Measurements from ENCODE around the gene DRP2. TPM values are rescaled to one million over a fixed set of nuclear protein-coding genes. Genes with fewer than 3 reads are reported as not detected.
A peak's percentile ranks its signal among the peaks of the same experiment; 100 is the strongest.

DRP2 gene
- total RNA-seq, 2 experiments from 2014 or later, result not detected

- no peak overlapping the region for H3K4me3 ChIP-seq (ENCODE audit: low read length)
- Mint-ChIP-seq H3K4me1 (ENCODE audit: low read depth) (peaks cover 12% of the 10 kb centered on the region), H3K27me3 (no peaks in the 10 kb centered on the region), H3K27ac (no peak overlapping the region), H3K4me3 (no peak overlapping the region), H3K9me3 (no peaks in the 10 kb centered on the region), H3K36me3 (ENCODE audit: low read depth) (no peaks in the 10 kb centered on the region)
- intact Hi-C loops (cut with DNase I, micrococcal nuclease), result loop anchor here (2.0 to 10.0 kb wide), 3 partner anchors 314 to 524 kb away; no protein-coding TSS in a partner anchor
- peaks cover 4% of the 10 kb centered on the region for H3K4me1 ChIP-seq (ENCODE audit: insufficient read depth, low read length)
- H3K9me3 ChIP-seq (ENCODE audit: control insufficient read depth in 1 of 2, insufficient read depth in 1 of 2, low read length in 2 of 2), result no peaks in the 10 kb centered on the region
- peak in 1 of 14 experiments; percentile 1 for DNase-seq
- no peak overlapping the region for H3K27ac ChIP-seq (ENCODE audit: low read depth in 1 of 2, low read length in 2 of 2)
- POLR2A ChIA-PET, result no interaction called here
- H3K36me3 ChIP-seq (ENCODE audit: insufficient read depth, low read length), result no peaks in the 10 kb centered on the region
- no peak for ATAC-seq (ENCODE audit: poor library complexity)
- CTCF ChIA-PET, result no interaction called here
- no peaks in the 10 kb centered on the region for H3K27me3 ChIP-seq (ENCODE audit: control insufficient read depth in 1 of 2, insufficient read depth in 2 of 2, low read length in 2 of 2)
- TF ChIP-seq CTCF (IDR thresholded peaks at IDR 0.05), result no peak
Measured at GRCh38 chrX:101208152-101208905, 11.3 kb upstream of the DRP2 start.

- intact Hi-C loops (cut with DNase I, micrococcal nuclease), result no loop called here
- H3K27me3 Mint-ChIP-seq, result no peaks in the 10 kb centered on the region
Measured at GRCh38 chrX:101210630-101211029, 9.0 kb upstream of the DRP2 start.

GRCh38 chrX:101217689-101218088 lies 1.9 kb upstream of the DRP2 start:
- no peak for ATAC-seq (ENCODE audit: poor library complexity)
- ChIA-PET CTCF (no interaction called here), POLR2A (no interaction called here)

More at GRCh38 chrX:101210630-101211029, 9.0 kb upstream of the DRP2 start:
- Histone ChIP-seq H3K27me3 (ENCODE audit: control insufficient read depth in 1 of 2, insufficient read depth in 2 of 2, low read length in 2 of 2) (no peaks in the 10 kb centered on the region), H3K4me1 (ENCODE audit: insufficient read depth, low read length) (peaks cover 4% of the 10 kb centered on the region), H3K36me3 (ENCODE audit: insufficient read depth, low read length) (no peaks in the 10 kb centered on the region), H3K27ac (ENCODE audit: low read depth in 1 of 2, low read length in 2 of 2) (no peak overlapping the region), H3K4me3 (ENCODE audit: low read length) (no peak overlapping the region), H3K9me3 (ENCODE audit: control insufficient read depth in 1 of 2, insufficient read depth in 1 of 2, low read length in 2 of 2) (no peaks in the 10 kb centered on the region)
- TF ChIP-seq CTCF (IDR thresholded peaks at IDR 0.05), result no peak
- H3K27ac Mint-ChIP-seq, result no peak overlapping the region
- ATAC-seq (ENCODE audit: poor library complexity), result no peak
- peaks cover 12% of the 10 kb centered on the region for H3K4me1 Mint-ChIP-seq (ENCODE audit: low read depth)
- no peak for DNase-seq
- no peak overlapping the region for H3K4me3 Mint-ChIP-seq
- no peaks in the 10 kb centered on the region for H3K36me3 Mint-ChIP-seq (ENCODE audit: low read depth)
- H3K9me3 Mint-ChIP-seq, result no peaks in the 10 kb centered on the region
- ChIA-PET POLR2A (no interaction called here), CTCF (no interaction called here)

More at GRCh38 chrX:101217689-101218088, 1.9 kb upstream of the DRP2 start:
- peaks cover 9% of the 10 kb centered on the region for H3K4me1 Mint-ChIP-seq (ENCODE audit: low read depth)
- Histone ChIP-seq H3K4me1 (ENCODE audit: insufficient read depth, low read length) (no peaks in the 10 kb centered on the region), H3K27me3 (ENCODE audit: control insufficient read depth in 1 of 2, insufficient read depth in 2 of 2, low read length in 2 of 2) (no peaks in the 10 kb centered on the region), H3K4me3 (ENCODE audit: low read length) (no peak overlapping the region), H3K36me3 (ENCODE audit: insufficient read depth, low read length) (no peaks in the 10 kb centered on the region), H3K27ac (ENCODE audit: low read depth in 1 of 2, low read length in 2 of 2) (no peak overlapping the region), H3K9me3 (ENCODE audit: control insufficient read depth in 1 of 2, insufficient read depth in 1 of 2, low read length in 2 of 2) (no peaks in the 10 kb centered on the region)
- H3K27me3 Mint-ChIP-seq, result no peaks in the 10 kb centered on the region
- no peaks in the 10 kb centered on the region for H3K9me3 Mint-ChIP-seq
- no peak for DNase-seq
- H3K36me3 Mint-ChIP-seq (ENCODE audit: low read depth), result no peaks in the 10 kb centered on the region
- H3K27ac Mint-ChIP-seq, result no peak overlapping the region
- intact Hi-C loops (cut with DNase I, micrococcal nuclease), result no loop called here
- no peak overlapping the region for H3K4me3 Mint-ChIP-seq
- TF ChIP-seq CTCF (IDR thresholded peaks at IDR 0.05), result no peak
